ENCODE data around the gene PRSS21. TPM values are rescaled to one million over a fixed set of nuclear protein-coding genes. Genes with fewer than 3 reads are reported as not detected.

The PRSS21 gene
- total RNA-seq, 2 experiments from 2014 or later: 68.7 to 69.6 TPM

DNA sequence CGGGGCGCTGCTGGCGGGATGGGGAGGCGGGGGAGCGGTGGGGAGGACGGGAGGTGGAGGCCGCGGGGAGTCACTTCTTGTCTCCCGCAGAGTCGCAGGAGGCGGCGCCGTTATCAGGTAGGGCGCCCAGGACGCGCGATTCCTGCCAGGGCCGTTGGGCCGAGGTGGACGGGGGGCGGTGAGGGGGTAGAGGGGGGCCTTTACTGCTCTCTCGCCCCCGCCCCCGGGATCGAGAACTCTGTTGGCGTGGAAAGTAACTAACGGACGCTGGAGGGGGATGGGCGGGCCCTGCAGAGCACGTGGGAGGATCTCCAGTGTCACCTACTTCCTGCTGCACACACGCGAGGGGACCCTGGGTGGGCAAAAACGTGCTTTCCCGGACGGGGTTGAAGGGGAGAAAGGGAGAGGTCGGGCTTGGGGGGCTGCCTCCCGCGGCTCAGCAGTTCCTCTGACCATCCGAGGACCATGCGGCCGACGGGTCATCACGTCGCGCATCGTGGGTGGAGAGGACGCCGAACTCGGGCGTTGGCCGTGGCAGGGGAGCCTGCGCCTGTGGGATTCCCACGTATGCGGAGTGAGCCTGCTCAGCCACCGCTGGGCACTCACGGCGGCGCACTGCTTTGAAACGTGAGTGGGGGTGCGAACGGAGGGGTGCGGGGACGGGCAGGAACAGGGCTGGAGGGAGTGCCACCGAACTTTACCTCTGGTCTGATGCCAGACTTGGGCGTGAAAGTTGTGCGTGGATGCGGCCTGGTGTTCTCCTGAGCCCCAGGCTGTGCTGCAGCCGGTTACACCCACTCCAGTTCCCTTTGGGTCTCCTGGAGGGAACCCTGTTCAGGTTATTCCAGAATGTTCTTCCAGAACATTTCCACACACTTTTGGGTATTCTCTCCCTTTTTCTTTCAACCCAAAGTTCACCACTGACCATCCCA is 569 bp downstream of the PRSS21 start:
- H3K4me3 ChIP-seq (ENCODE audit: low read depth, low read length, poor library complexity, severe bottlenecking): peak overlapping the region; percentile 86
- no TSS peak for BruUV-seq (replicated peaks)
- intact Hi-C loops (cut with micrococcal nuclease; ENCODE audit: unreplicated experiment): no loop called here
- POLR2A ChIA-PET: no interaction called here
- DNase-seq (ENCODE audit: low spot score): peak; percentile 51
- TF ChIP-seq, protein P1, sequence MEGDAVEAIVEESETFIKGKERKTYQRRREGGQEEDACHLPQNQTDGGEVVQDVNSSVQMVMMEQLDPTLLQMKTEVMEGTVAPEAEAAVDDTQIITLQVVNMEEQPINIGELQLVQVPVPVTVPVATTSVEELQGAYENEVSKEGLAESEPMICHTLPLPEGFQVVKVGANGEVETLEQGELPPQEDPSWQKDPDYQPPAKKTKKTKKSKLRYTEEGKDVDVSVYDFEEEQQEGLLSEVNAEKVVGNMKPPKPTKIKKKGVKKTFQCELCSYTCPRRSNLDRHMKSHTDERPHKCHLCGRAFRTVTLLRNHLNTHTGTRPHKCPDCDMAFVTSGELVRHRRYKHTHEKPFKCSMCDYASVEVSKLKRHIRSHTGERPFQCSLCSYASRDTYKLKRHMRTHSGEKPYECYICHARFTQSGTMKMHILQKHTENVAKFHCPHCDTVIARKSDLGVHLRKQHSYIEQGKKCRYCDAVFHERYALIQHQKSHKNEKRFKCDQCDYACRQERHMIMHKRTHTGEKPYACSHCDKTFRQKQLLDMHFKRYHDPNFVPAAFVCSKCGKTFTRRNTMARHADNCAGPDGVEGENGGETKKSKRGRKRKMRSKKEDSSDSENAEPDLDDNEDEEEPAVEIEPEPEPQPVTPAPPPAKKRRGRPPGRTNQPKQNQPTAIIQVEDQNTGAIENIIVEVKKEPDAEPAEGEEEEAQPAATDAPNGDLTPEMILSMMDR (conservative IDR thresholded peaks at IDR 0.05; ENCODE audit: low read length): no peak; the same call in 1 of the 2 replicates
- no peak for TF ChIP-seq EZH2phosphoT487 (IDR thresholded peaks at IDR 0.05; ENCODE audit: borderline replicate concordance, low read depth, low read length)
- peaks cover 10% of the 10 kb centered on the region; the same call in 1 of the 2 replicates for H3K79me2 ChIP-seq (ENCODE audit: insufficient read depth, low read depth, low read length)
- peak overlapping the region; percentile 89; the same call in 1 of the 2 replicates for H2AFZ ChIP-seq (ENCODE audit: low read length)
- no peaks in the 10 kb centered on the region for H3K9me2 ChIP-seq (ENCODE audit: insufficient read depth, low read length)
- H3K9me3 ChIP-seq (ENCODE audit: low read length): no peaks in the 10 kb centered on the region
- H3K36me3 ChIP-seq (ENCODE audit: insufficient read depth, low read length): no peaks in the 10 kb centered on the region
- H3K27ac ChIP-seq (ENCODE audit: low read depth, low read length, poor library complexity, severe bottlenecking): peak overlapping the region; percentile 54
- H3K4me1 ChIP-seq (ENCODE audit: insufficient read depth, low read length, poor library complexity, severe bottlenecking): peaks cover 18% of the 10 kb centered on the region
- peak overlapping the region; percentile 71 for H3K4me2 ChIP-seq (ENCODE audit: low read length)
- CTCF ChIA-PET (ENCODE audit: unreplicated experiment): interaction anchor here (0.5 to 0.6 kb wide), 2 partner anchors 907 to 1475 kb away, joined by 4 to 11 read pairs; no protein-coding TSS in a partner anchor
- H4K20me1 ChIP-seq (ENCODE audit: insufficient read depth, low read length): no peaks in the 10 kb centered on the region

DNA sequence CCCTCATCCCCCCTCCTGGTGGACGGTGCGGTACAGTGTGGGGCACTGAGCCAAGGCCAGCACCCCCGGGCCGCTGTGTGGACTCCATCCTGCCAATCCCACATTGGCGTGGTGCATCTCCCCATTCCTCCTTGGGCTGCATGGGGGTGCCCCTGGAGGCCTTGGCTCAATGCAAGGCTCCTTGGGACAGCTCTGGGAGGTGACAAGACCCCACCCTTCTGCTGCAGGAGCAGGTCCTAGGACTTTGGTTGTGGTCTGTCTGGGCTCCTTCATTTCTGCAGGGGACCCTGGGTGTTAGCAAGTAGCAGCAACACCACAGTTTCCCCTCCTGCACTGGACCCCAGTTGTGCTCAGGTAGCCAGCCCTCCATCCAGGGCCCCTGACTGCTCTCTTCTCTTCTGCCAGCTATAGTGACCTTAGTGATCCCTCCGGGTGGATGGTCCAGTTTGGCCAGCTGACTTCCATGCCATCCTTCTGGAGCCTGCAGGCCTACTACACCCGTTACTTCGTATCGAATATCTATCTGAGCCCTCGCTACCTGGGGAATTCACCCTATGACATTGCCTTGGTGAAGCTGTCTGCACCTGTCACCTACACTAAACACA is 1.3 kb downstream of the PRSS21 start:
- intact Hi-C loops (cut with micrococcal nuclease; ENCODE audit: unreplicated experiment): no loop called here
- H4K20me1 ChIP-seq (ENCODE audit: insufficient read depth, low read length): no peaks in the 10 kb centered on the region
- H3K4me1 ChIP-seq (ENCODE audit: insufficient read depth, low read length, poor library complexity, severe bottlenecking): peaks cover 18% of the 10 kb centered on the region
- no peaks in the 10 kb centered on the region for H3K36me3 ChIP-seq (ENCODE audit: insufficient read depth, low read length)
- CTCF ChIA-PET (ENCODE audit: unreplicated experiment): no interaction called here
- no TSS peak for BruUV-seq (replicated peaks)
- H2AFZ ChIP-seq (ENCODE audit: low read length): no peak overlapping the region
- no peaks in the 10 kb centered on the region for H3K9me2 ChIP-seq (ENCODE audit: insufficient read depth, low read length)
- H3K79me2 ChIP-seq (ENCODE audit: insufficient read depth, low read depth, low read length): peaks cover 10% of the 10 kb centered on the region; the same call in 1 of the 2 replicates
- peak overlapping the region; percentile 54 for H3K27ac ChIP-seq (ENCODE audit: low read depth, low read length, poor library complexity, severe bottlenecking)
- H3K4me2 ChIP-seq (ENCODE audit: low read length): peak overlapping the region; percentile 71
- no peak for DNase-seq (ENCODE audit: low spot score)
- H3K4me3 ChIP-seq (ENCODE audit: low read depth, low read length, poor library complexity, severe bottlenecking): peak overlapping the region; percentile 86
- POLR2A ChIA-PET: no interaction called here
- no peak for TF ChIP-seq EZH2phosphoT487 (IDR thresholded peaks at IDR 0.05; ENCODE audit: borderline replicate concordance, low read depth, low read length)
- TF ChIP-seq, protein P1 (conservative IDR thresholded peaks at IDR 0.05; ENCODE audit: low read length): no peak
- no peaks in the 10 kb centered on the region for H3K9me3 ChIP-seq (ENCODE audit: low read length)
